ENCODE measurements around the gene IFT22. TPM values are rescaled to one million over a fixed set of nuclear protein-coding genes. Genes with fewer than 3 reads are reported as not detected.
"Not testable (repeated sequence)": the region's sequence is repeated elsewhere in the genome, so short reads cannot be mapped to it uniquely, and the experiment has no call there.

IFT22 gene
- total RNA-seq, 1 donor from 2014 or later = 30.1 TPM

DNA sequence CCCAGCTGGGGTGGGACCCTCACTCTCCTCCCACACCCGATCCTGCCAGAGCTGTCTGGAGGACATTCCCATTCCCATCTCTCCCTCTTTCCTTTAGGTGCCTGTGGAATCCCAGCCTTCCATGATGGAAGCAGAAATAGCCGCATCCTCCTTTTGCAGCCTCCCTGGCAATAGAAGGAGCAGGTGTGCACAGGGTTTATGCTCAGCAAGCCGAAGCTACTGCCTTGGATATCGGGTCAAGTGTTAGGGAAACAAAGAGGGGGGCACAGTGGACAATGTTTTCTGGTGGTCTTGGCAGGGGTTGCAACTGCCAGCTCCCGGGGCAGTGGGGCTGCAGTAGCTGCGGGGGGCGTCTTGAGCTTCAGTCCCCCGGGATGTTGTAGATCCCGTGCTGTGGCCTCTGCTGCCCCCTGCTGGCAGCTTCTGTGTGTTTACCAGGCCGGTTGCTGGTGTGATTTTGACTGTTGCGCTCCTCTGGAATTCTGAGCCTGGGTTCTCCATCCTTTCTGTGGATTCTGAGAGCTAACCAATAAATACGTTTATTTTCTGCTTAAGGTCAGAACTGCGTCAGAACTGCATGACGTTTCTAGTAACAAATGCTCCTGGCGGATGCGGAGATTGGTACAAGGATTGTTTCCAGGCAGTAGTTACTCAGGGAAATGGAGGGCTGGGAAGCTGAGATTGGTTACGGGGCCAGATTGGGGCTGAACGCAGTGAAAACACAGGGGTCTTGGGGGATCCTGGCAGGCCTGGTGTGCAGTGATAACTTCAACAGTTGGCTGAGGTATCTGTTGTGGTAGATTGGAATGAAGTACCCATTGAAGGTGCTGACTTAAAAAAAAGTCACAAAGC lies 31.2 kb downstream of the IFT22 start:
- not testable (repeated sequence) for H3K27ac ChIP-seq; H3K79me2 ChIP-seq (ENCODE audit: low read depth); H3K9me3 Mint-ChIP-seq; H3K9me3 ChIP-seq (ENCODE audit: low read depth); H4K20me1 ChIP-seq (ENCODE audit: low read depth); H3K4me2 ChIP-seq; H3K36me3 ChIP-seq; H3K36me3 Mint-ChIP-seq; H3K4me1 ChIP-seq; H3K4me1 Mint-ChIP-seq; H3K4me3 ChIP-seq; H3K9ac ChIP-seq; H3K27ac Mint-ChIP-seq
- Histone ChIP-seq H3F3A (ENCODE audit: low read depth) (peaks cover 17% of the 10 kb centered on the region), H2AFZ (replicated peaks) (peak overlapping the region; percentile 68), H3K27me3 (peaks cover 31% of the 10 kb centered on the region)
- peak; percentile 71 for DNase-seq (ENCODE audit: low spot score)
- TF ChIP-seq, protein P1, sequence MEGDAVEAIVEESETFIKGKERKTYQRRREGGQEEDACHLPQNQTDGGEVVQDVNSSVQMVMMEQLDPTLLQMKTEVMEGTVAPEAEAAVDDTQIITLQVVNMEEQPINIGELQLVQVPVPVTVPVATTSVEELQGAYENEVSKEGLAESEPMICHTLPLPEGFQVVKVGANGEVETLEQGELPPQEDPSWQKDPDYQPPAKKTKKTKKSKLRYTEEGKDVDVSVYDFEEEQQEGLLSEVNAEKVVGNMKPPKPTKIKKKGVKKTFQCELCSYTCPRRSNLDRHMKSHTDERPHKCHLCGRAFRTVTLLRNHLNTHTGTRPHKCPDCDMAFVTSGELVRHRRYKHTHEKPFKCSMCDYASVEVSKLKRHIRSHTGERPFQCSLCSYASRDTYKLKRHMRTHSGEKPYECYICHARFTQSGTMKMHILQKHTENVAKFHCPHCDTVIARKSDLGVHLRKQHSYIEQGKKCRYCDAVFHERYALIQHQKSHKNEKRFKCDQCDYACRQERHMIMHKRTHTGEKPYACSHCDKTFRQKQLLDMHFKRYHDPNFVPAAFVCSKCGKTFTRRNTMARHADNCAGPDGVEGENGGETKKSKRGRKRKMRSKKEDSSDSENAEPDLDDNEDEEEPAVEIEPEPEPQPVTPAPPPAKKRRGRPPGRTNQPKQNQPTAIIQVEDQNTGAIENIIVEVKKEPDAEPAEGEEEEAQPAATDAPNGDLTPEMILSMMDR (IDR thresholded peaks at IDR 0.05) = peak; percentile 73
- Mint-ChIP-seq H3K27me3 (ENCODE audit: insufficient read depth, low read depth) (peaks cover 23% of the 10 kb centered on the region), H3K4me3 (peak overlapping the region; percentile 21)

DNA sequence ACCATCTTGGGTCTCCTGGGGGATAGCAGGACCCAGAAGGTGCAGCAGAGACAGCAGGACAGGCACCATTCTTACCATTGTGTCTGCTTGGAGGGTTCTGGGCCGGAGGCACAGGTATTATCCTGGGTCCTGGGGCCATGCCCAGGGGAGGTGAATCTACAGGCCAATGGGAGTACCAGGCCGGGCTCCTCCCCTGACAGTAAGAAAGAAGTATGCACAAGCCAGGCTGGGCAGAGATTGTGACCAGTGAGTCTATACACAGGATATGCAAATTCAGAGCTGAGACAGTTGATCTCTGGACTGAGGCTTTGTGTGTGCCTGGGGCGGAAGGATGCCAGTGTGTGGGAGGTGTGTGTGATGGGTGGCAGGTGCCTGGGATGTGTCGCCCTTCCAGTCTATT lies 31.9 kb downstream of the IFT22 start:
- not testable (repeated sequence) for H3K4me1 ChIP-seq; H3K4me3 ChIP-seq; H3K4me1 Mint-ChIP-seq; H4K20me1 ChIP-seq (ENCODE audit: low read depth); H2AFZ ChIP-seq (replicated peaks); H3K36me3 Mint-ChIP-seq; H3K36me3 ChIP-seq; H3K79me2 ChIP-seq (ENCODE audit: low read depth); H3K9me3 Mint-ChIP-seq; H3K4me3 Mint-ChIP-seq; DNase-seq (ENCODE audit: low spot score); H3K9me3 ChIP-seq (ENCODE audit: low read depth); H3K27ac Mint-ChIP-seq; H3K27ac ChIP-seq; H3K9ac ChIP-seq; H3K4me2 ChIP-seq
- H3K27me3 Mint-ChIP-seq (ENCODE audit: insufficient read depth, low read depth) = peaks cover 19% of the 10 kb centered on the region
- Histone ChIP-seq H3K27me3 (peaks cover 25% of the 10 kb centered on the region), H3F3A (ENCODE audit: low read depth) (peaks cover 17% of the 10 kb centered on the region)

DNA sequence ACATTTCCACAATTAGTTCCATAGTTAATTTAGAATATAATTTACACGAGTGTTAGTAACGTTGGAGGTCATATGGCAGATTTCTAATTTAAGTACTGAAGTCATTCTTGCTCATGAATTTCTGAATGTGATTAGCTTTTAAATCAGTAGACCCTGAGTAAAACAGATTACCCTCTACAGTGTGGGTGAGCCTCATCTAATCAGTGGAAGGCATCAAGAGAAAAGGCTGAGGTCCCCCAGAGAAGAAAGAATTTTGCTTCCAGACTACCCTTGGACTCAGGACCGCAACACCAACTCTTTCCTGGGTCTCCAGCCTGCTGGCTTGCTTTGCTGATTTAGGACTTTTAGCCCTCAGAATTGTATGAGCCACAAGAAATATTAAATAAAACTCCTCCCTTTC lies 33.2 kb downstream of the IFT22 start:
- peaks cover 6% of the 10 kb centered on the region for H3K4me1 Mint-ChIP-seq
- TF ChIP-seq EZH2 (IDR thresholded peaks at IDR 0.05) = no peak
- TF ChIP-seq, protein P1 (IDR thresholded peaks at IDR 0.05) = no peak
- no peak for TF ChIP-seq EZH2phosphoT487 (IDR thresholded peaks at IDR 0.05)
- no peak overlapping the region for H3K4me3 ChIP-seq
- H3K9ac ChIP-seq = no peak overlapping the region
- no peaks in the 10 kb centered on the region for H3K4me1 ChIP-seq
- no peak overlapping the region for H2AFZ ChIP-seq (replicated peaks)
- H3K27me3 Mint-ChIP-seq (ENCODE audit: insufficient read depth, low read depth) = peaks cover 9% of the 10 kb centered on the region
- no peak overlapping the region for H3K27ac Mint-ChIP-seq
- no peaks in the 10 kb centered on the region for H3K36me3 Mint-ChIP-seq
- no peaks in the 10 kb centered on the region for H3K9me3 ChIP-seq (ENCODE audit: low read depth)
- H3K79me2 ChIP-seq (ENCODE audit: low read depth) = no peaks in the 10 kb centered on the region
- no peaks in the 10 kb centered on the region for H4K20me1 ChIP-seq (ENCODE audit: low read depth)
- no peak overlapping the region for H3K27ac ChIP-seq
- H3K36me3 ChIP-seq = no peaks in the 10 kb centered on the region
- H3K27me3 ChIP-seq = peaks cover 12% of the 10 kb centered on the region
- H3K9me3 Mint-ChIP-seq = no peaks in the 10 kb centered on the region
- H3K4me2 ChIP-seq = no peak overlapping the region
- no peak for DNase-seq (ENCODE audit: low spot score)
- peaks cover 7% of the 10 kb centered on the region for H3F3A ChIP-seq (ENCODE audit: low read depth)
- H3K4me3 Mint-ChIP-seq = no peak overlapping the region

DNA sequence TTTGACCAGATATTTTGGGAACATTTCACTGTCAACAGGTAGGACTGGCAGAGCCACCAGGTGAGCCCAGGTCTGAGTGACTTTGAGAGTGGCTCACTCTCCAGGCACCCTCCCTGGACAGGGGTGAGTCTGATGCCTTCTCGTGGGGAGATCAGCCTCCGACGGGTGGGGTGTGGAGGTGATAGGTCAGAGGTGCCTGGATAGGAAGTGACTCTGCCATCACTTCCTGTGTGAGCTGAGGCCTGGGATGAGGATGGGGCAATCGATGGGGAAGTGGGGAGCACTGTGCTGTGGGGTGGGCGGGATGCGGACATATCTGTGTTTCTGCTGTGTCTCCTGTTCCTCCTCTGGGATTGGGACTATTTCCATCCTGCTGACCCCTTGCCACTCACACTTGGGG lies 34.6 kb downstream of the IFT22 start:
- Mint-ChIP-seq H3K27me3 (ENCODE audit: insufficient read depth, low read depth) (peaks cover 8% of the 10 kb centered on the region), H3K36me3 (no peaks in the 10 kb centered on the region), H3K4me3 (no peak overlapping the region), H3K4me1 (peaks cover 11% of the 10 kb centered on the region), H3K9me3 (no peaks in the 10 kb centered on the region), H3K27ac (no peak overlapping the region)
- Histone ChIP-seq H3K4me2 (no peak overlapping the region), H3K27ac (no peak overlapping the region), H3K79me2 (ENCODE audit: low read depth) (no peaks in the 10 kb centered on the region), H3K4me1 (no peaks in the 10 kb centered on the region), H4K20me1 (ENCODE audit: low read depth) (no peaks in the 10 kb centered on the region), H2AFZ (replicated peaks) (no peak overlapping the region), H3K9ac (no peak overlapping the region), H3K4me3 (no peak overlapping the region), H3K36me3 (no peaks in the 10 kb centered on the region), H3F3A (ENCODE audit: low read depth) (peaks cover 7% of the 10 kb centered on the region), H3K9me3 (ENCODE audit: low read depth) (no peaks in the 10 kb centered on the region), H3K27me3 (peaks cover 4% of the 10 kb centered on the region)
- no peak for DNase-seq (ENCODE audit: low spot score)
- TF ChIP-seq, protein P1 (IDR thresholded peaks at IDR 0.05) = no peak
- TF ChIP-seq EZH2phosphoT487 (IDR thresholded peaks at IDR 0.05) (no peak), EZH2 (IDR thresholded peaks at IDR 0.05) (no peak)

DNA sequence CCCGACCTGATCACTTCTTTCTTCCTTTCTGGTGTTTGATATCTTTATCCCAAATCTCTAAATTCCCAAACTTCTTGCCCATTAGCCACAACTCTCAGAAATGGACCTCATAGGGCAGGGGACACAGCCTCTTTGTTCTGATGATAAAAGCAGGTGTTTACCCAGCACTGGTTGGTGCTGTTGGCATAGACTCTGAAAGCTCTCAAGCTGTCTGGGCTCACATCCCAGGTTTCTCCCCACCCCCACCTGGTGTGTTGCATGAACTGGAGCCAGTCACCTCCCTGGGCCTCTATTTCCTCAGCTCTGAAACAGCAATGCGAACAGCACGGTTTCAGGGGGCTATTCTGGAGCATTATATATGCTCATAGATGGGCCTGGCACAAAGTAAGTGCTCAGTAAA lies 35.7 kb downstream of the IFT22 start:
- H3K36me3 Mint-ChIP-seq; H3K27ac Mint-ChIP-seq; H3K79me2 ChIP-seq (ENCODE audit: low read depth); H3K9me3 Mint-ChIP-seq; H3K9ac ChIP-seq; H3K4me1 ChIP-seq; H3K4me2 ChIP-seq; DNase-seq (ENCODE audit: low spot score); H3K36me3 ChIP-seq; H3K27me3 Mint-ChIP-seq (ENCODE audit: insufficient read depth, low read depth); H3K4me3 Mint-ChIP-seq; H3K4me3 ChIP-seq; H3F3A ChIP-seq (ENCODE audit: low read depth); H3K9me3 ChIP-seq (ENCODE audit: low read depth); H3K27me3 ChIP-seq; H4K20me1 ChIP-seq (ENCODE audit: low read depth); H3K27ac ChIP-seq; H2AFZ ChIP-seq (replicated peaks): not testable (repeated sequence)
- H3K4me1 Mint-ChIP-seq = peaks cover 11% of the 10 kb centered on the region

All from neural progenitor cell (in vitro differentiated cells).